CD4-positive, alpha-beta T cell treated with Interleukin-15 for 4 hours (primary cell): ENCODE measurements around the gene COX6A2.
"Not testable (repeated sequence)": the region's sequence is repeated elsewhere in the genome, so short reads cannot be mapped to it uniquely, and the experiment has no call there.

Experiments
- DNase-seq: peaks from one replicate; pipeline ENCODE4 v3.0.0-alpha.2; 2020; ENCODE audit warnings: low spot score

COX6A2 gene

GRCh38 chr16:31438414-31438813 lies 10.3 kb upstream of the COX6A2 start:
- no peak for DNase-seq

- DNase-seq, result no peak
These were observed 8.3 kb upstream of the COX6A2 start for GRCh38 chr16:31436221-31437045.

GRCh38 chr16:31435341-31436220 lies 7.4 kb upstream of the COX6A2 start:
- DNase-seq, result no peak

- DNase-seq, result no peak
These were observed 2.4 kb upstream of the COX6A2 start for GRCh38 chr16:31430380-31431052.

DNA sequence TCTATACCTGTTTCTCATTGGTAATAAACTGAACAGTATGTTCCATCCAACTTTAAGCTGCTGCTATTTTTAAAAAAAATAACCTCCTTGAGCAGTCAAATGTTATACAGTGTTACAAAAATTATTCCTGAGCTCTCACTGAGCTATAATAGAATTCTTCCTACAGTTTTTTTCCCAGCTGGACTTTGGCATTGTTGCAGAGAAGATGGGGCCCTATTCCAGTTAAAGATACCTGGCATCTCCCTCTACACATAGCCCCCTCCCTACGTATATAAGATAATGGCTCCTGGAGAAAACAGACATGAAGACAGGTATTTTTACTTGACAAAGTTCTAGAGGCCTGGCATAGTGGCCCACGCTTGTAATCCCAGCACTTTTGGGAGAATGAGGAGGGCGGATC lies 1.6 kb upstream of the COX6A2 start:
- DNase-seq, result no peak

DNA sequence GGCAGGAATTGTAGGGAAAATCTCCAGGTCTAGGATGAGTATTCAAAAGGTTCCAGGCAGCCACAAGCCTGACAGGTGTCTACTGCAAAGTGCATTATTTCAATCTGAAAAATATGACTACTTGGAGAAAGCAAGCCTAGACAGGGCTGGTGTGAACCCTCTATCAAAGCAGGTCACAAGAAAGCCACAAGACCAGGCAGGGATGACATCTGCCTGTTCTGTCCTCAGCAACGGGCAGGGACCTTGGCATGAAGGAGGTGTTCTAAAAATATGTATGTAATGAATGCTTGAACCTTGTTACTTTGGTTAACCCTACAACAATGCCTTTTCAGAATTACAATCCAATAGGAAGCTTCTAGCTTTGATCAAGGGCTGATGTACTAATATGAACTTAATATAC lies 1.2 kb upstream of the COX6A2 start:
- DNase-seq, result no peak

DNA sequence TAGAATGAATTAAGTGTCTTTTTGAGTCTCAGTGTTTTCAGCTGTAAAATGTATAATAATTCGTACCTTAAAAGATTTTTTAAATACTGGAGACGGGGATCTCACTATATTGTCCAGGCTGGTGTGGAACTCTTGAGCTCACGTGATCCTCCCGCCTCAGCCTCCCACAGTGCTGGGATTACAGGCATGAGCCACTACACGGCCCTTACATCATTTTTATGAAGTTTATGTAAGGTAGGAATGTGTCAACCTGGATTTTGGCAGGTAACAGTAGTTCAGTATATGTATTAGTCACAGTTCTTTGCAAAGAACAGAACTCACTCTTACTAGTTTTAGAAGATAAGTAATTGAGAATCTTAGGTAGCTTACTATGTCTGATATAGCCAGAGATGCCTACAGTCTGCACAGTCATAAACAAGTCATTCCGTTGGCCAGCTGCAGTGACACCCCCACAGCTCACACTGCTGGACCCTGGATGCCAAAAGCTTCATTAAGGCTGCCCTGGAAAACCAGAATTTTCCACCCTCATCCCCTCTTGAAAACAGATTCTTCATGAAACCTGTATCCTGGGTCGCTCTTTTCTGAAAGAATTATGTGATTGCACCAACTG lies 583 bp upstream of the COX6A2 start:
- DNase-seq, result no peak

DNA sequence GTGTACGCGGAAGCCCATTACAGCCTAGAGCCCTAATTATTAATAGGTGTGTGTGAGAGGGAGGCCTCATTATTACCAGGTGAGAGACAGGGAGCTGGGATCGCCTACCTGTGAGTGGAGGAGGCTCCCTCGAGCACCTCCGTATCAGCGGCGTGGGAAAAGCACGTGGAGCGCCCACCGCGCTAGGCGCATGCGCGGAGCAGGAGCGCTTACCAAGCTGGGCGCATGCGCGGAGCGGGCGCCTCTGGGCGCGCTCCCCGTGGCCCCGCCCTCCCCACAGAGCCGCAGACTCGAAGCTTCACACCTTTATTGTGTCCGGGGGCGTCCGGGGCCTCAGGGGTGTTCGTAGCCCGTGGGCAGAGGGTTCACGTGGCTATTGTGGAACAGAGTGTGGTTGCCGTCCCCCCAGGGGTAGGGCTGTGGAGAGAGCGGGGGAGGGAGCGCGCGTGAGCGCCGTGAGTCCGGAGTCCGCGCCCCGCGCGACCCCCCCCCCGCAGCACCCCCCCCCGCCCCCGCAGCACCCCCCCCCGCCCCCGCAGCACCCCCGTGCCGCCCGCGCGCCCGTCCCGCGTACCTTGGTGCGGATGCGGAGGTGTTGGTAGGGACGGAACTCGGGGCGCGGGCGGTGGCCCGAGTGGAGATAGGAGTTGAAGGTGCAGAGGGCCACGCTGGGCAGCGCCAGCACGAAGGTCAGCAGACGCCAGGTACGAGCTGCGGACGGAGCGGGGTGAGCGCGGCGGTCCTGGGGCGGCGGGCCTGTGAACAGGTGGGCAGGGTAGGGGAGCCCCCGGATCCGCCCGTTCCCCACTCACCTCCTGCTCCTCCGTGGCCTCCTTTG lies 500 bp downstream of the COX6A2 start:
- DNase-seq, result peak; percentile 58

DNA sequence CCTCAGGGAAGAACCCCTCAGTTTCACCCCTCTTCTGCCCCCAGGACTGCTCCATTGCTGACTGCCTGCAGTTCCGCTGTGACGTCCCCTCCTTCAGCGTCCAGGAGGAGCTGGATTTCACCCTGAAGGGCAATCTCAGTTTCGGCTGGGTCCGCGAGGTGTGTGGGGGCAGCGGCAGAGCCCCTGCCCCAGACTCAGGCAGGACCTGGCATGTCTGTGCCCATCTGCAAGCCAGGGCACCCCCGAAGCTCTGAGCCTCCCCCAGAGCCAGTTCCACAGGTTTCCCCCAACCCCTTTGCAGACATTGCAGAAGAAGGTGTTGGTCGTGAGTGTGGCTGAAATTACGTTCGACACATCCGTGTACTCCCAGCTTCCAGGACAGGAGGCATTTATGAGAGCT lies 4.4 kb downstream of the COX6A2 start:
- no peak for DNase-seq

DNA sequence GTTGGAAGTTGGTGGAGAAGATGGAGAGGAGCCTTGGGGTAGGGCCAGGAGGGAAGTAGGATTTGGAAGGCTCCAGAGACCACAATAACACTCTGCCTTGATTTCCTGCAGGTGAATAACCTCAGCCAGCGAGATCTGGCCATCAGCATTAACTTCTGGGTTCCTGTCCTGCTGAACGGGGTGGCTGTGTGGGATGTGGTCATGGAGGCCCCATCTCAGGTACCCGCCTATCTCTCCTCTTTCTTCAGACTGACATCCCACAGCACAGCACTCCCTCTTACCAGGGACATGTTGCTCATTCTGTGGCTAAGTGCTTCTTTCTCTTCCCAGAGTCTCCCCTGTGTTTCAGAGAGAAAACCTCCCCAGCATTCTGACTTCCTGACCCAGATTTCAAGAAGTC lies 4.9 kb downstream of the COX6A2 start:
- DNase-seq, result no peak

GRCh38 chr16:31421587-31421986 lies 6.6 kb downstream of the COX6A2 start:
- DNase-seq, result peak; percentile 57

DNA sequence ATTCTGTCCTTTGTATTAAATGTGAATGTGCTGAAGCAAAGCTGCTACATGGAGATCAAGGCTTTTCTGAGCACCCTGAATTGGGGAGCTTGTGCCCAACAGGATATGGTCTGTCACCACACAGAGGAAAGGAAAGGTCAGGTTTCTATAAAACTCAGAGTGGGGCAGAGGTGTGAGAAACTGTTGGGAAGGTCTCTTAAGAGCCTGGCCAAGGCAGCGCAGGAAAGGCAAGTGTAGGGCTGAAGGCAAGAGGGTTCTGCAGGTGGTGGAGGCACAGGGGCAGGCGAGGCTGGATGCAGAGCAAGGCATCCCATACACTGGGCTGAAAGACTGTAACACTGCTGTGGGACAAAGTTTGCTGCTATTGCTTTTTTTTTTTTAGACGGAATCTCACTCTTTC lies 8.1 kb downstream of the COX6A2 start:
- no peak for DNase-seq

DNA sequence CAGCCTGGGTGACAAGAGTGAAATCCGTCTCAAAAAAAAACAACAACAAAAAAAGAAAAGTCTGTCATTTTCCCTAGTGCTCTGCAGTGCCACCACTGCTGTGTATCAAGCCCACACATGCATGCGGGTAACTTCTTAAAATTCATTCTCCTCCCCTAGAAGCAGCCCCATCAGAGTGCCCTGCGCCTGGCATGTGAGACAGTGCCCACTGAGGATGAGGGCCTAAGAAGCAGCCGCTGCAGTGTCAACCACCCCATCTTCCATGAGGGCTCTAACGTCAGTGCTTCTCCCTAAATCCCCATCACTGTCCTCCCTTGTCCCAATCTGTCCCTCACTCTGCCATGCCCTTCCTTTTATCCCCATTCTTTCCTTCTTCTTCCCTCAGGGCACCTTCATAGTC lies 10.2 kb downstream of the COX6A2 start:
- no peak for DNase-seq

DNA sequence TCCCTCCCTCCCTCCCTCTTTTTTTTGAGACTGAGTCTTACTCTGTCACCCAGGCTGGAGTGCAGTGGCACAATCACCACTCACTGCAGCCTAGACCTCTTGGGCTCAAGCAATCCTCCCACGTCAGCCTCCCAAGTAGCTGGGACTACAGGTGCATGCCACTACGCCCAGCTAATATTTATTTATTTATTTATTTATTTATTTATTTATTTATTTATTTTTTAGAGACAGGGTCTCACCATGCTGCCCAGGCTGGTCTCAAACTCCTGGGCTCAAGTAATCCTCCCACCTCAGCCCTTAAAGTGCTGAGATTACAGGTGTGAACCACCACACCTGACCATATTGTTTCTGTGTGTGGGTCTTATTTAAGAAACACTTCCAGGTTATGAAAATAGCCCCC lies 11.1 kb downstream of the COX6A2 start:
- not testable (repeated sequence) for DNase-seq

DNA sequence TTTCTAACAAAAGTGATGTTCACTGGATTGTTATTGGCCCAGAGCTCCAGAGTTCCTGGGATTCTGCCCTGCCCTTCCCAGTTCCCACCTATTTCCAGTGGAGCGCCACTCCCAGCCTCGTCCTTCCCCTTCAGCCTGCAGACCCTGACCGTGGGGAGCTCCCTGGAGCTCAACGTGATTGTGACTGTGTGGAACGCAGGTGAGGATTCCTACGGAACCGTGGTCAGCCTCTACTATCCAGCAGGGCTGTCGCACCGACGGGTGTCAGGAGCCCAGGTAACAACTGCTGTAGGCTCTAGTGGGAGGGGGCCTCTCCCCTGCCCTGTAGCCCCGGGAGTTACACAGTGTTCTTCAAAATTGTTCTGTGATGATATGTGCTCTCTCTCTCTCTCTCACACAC lies 11.8 kb downstream of the COX6A2 start:
- no peak for DNase-seq

DNA sequence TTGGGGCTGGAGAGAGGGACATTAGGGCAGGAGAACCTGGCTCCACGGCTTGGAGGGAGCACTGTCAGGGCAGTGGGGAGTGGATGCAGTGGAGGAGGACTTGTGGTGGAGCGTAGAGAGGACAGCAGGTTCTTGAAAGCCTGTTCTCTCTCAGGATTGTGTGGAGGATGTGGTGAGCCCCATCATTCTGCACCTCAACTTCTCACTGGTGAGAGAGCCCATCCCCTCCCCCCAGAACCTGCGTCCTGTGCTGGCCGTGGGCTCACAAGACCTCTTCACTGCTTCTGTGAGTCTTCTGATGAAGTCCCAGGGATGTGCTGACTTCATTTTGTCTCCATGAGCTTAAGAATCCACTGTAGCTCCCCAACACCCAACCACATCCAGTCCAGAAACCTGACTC lies 13.5 kb downstream of the COX6A2 start:
- no peak for DNase-seq

- DNase-seq, result no peak
These were observed 14.2 kb downstream of the COX6A2 start for GRCh38 chr16:31413943-31414342.

DNA sequence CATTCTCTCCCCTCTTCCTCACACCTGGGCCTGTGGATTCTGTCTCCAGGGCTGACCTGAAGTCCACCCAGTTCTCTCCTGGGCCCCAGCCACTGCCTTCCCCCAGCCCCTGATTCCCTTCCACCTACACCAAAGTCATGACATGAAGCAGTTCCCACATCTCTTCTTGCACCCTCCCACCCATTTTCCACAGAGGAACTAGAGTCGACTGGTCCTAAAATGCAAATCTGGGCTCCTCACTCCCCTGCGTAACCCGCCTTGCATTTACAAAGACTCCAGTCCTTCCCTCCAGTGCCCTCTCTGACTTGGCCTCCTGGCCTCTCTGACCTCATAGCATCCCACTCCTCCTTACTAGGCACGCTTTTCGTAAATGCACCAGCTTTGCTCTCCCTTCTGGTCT lies 14.8 kb downstream of the COX6A2 start:
- DNase-seq, result no peak

DNA sequence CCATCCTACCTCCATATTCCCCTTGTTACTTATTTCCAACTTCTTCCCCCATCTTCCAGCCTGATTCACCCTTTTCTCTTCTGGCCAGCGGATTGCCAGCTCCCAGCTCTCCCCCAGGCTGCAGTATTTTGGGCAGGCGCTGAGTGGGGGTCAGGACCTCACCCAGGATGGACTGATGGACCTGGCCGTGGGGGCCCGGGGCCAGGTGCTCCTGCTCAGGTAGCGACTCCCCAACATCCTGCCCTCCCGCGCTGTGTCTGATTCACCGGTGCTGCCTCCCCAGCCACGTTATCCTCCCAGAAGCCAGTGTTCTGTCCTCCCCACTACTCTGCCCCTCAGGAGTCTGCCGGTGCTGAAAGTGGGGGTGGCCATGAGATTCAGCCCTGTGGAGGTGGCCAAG lies 15.4 kb downstream of the COX6A2 start:
- no peak for DNase-seq

- no peak for DNase-seq
These were observed 16.9 kb downstream of the COX6A2 start for GRCh38 chr16:31411024-31411844.

DNA sequence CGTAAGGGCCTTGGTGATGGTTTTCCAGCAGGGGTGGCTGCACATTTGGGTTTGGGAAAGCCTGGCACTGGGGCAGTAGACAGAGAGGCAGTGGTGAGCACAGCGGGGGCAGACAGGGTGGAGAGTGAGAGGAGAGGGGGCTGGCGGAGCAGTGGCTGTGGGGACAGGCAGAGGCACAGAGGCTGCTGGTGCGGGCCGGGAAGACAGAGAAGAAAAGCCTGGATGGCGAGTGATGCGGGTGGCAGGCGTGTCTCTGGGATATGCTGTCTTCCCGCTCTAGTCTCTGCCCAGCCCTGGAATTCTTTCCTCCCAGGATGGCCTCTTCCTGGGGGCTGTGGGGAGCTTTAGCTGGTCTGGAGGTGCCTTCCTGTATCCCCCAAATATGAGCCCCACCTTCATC lies 18.1 kb downstream of the COX6A2 start:
- DNase-seq, result no peak
